NK-92 (cell line): ENCODE results near the gene SNRPE.
"Not testable (repeated sequence)": the region's sequence is repeated elsewhere in the genome, so short reads cannot be mapped to it uniquely, and the experiment has no call there.

Source experiments
- DNase-seq: peaks from one replicate; lab custom pipeline; 2025; ENCODE audit not compliant: unreplicated experiment; lab: John Stamatoyannopoulos, UW

SNRPE gene

DNA sequence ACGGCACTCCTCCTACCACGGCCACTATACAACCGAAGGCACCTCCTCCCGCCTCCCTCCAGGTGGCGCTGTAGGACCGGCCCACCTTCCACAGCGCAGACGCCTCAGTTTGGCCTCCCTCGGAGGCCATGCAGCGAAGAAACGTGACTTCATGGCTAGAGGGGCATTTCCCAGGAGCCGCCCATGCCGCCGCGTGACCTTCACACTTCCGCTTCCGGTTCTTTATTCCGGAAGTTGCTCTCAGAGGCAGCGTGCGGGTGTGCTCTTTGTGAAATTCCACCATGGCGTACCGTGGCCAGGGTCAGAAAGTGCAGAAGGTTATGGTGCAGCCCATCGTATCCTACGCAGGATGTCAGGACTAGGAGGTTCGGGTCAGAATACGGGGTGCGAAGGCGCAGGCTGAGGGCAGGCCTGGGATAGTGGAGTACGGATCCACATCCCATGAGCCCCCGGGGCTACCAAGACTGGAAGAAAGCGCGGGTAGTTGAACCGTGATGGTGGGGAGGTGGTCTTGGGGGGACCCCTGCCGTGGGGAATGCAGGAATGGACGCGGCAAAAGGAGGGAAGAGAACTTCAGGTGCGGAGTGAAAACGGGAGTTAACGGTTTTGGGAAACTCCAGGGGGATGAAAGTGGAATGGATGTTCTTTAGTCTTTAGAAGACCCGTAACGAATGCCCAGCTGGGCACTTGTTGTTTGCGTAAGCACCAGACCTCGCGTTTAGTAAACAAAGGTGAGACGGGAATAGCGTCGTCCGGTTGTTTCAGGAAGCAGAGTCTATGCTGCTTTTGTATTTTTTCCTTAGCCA is at the start of gene SNRPE:
SNRPE (plus strand) TSS at position 221 of the 806 bp plus-strand sequence; CDS start at position 282, 61 bp downstream.
- DNase-seq, result peak; percentile 79

DNA sequence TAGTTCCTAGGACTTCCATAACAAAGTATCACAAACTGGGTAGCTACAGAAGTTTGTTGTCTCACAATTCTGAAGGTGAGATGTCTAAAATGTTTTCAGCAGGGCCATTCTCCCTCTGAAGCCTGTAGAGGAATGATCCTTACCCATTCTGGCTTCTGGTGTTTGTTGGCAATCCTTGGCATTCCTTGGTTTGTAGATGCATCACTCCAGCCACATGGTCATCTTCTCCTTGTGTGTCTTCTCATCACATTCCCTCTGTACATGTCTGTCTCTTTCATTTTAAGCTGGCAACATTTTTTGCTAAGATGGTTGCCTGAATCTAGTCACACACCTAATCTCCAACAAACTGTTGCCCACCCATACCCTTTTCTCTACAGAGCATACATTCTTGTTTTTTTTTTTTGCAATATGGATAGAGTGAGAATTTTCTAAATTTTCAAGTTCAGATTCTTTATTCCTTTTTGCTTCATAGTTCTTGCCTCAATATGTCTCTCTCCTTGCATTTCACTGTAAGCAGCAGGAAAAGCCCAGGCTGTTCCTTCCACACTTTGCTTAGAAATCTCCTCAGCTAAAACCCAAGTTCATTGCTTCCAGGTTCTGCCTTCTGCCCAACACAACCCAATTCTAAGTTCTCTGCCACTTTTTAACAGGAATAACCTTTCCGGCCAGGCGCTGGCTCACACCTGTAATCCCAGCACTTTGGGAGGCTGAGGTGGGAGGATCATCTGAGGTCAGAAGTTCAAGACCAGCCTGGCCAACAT is 47.6 kb upstream of the SNRPE start:
- no peak for DNase-seq

DNA sequence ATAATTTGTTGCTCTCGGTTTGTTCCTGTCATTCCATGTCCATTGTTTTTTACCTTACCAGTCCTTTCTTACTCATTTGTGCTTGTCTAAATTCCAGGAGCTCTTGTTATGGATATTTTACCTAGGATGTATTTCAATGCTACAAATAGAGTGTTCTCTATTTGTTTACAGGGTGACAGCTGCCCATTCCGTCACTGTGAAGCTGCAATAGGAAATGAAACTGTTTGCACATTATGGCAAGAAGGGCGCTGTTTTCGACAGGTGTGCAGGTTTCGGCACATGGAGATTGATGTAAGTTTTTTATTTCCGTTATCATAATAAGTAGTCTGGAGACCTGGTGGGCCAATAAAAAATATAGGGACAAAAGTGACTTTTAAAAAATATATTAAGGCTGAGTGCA is 43.0 kb upstream of the SNRPE start:
- no peak for DNase-seq

DNA sequence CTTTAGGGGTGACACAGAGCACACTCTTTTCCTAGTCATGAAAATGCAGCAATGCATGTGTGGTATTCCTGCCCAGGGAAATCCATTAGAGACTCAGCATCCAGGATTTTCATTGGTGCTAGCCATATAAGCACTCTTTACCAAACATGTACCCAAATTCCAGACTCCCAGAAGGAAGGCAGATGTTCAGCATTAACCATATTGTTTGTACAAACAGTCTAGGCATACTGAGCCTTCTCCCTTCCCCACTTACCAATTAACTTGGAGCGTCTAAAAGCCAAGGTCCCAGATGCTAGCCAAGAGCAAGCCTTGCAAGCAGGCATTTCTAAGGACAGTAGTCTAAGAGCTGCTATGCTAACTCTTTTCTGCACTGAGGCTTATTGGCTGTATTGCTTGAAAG is 38.1 kb upstream of the SNRPE start:
- no peak for DNase-seq

DNA sequence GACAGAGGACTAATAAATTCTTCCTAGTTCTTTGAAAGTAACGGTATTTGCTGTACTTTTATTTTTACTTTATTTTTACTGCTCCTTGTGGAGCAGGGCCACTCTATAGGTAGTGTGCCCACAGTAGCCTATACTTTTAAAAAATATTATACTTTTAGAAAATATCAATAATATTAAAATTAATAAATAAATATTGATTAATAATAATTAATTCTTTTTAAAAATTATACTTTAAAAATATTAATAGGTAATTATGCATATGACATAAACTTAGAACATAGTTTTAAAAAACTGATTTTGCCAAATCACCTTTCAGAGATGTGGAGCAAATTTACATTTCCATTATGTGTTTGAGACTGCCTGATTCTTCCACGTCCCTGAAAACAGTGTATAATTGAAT is 35.2 kb upstream of the SNRPE start:
- DNase-seq, result no peak

DNA sequence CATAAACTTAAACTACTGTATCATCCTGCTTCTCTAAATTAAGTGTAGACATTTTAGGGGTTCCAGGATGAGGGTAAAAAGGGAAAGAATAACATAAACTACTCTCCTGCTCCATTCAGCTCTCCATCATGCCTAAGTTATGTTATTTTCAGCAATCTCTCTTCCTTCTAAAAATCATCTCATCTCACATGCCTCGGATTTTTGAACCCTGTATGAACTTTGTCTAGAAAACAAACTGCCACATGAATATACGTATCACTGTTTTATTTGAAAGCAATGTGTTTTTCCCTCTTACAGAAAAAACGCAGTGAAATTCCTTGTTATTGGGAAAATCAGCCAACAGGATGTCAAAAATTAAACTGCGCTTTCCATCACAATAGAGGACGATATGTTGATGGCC is 33.4 kb upstream of the SNRPE start:
- no peak for DNase-seq

DNA sequence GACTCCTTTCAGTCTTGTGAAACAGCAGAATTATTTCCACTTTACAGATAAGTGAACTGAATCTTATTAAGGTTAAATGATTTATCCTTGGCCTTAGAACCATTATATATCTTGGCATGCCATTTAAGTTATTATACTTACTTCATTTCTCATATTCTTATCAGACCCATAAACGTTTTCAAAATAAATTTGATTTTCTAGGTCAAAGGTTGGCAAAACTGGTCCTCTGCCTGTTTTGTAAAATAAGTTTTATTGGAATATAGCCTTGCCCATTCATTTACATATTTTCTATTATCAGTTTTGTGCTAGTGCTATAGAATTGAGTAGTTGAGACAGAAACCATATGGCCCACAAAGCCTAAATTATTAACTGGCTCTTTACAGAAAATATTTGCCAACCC is 32.9 kb upstream of the SNRPE start:
- DNase-seq, result no peak

DNA sequence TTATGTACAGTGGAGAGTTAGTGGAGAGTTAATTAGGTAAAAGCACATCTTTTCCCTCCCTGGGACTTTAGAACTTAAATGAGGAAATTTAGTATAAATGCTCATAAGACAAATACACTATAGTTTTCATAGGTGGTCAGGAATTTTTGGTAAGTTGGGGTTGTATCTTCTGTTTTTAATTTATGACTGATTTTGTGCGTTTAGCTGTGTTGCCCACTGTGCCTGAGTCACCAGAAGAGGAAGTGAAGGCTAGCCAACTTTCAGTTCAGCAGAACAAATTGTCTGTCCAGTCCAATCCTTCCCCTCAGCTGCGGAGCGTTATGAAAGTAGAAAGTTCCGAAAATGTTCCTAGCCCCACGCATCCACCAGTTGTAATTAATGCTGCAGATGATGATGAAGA is 32.2 kb upstream of the SNRPE start:
- DNase-seq, result not testable (repeated sequence)

DNA sequence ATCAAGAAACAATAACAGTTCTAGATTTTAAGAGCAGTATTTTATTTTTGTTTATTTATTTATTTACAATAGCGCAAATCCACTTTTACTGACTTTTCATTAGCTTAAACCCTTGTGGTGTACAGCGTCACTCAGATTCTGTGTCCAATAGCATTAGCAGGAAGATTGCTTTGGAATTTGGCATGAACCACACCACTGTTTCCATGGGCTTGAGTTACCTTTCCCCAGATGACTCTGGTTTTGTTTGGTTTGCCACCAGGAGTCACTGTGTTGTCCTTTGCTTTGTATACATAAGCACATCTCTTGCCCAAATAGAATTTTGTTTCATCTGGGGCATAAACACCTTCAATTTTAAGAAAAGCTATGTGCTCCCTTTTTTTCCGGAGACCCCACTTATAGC is 25.9 kb upstream of the SNRPE start:
- DNase-seq, result no peak

DNA sequence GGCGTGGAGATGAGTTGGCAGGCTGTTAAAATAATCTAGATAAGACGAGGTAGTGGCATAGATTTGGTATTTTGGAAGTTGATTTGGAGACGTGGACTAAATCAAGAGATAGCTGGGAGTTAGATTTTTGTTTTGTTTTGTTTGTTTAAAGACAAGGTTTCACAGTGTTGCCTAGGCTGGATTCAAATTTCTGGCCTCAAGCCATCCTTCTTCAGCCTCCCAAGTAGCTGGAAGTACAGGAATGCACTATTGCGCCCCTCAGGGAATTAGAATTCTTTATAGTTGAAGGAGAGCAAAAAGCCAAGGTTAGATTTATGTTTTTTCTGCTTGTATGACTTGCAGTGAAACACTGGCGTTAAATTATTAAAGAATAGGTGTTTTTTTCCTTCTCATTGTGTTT is 22.3 kb upstream of the SNRPE start:
- DNase-seq, result no peak

DNA sequence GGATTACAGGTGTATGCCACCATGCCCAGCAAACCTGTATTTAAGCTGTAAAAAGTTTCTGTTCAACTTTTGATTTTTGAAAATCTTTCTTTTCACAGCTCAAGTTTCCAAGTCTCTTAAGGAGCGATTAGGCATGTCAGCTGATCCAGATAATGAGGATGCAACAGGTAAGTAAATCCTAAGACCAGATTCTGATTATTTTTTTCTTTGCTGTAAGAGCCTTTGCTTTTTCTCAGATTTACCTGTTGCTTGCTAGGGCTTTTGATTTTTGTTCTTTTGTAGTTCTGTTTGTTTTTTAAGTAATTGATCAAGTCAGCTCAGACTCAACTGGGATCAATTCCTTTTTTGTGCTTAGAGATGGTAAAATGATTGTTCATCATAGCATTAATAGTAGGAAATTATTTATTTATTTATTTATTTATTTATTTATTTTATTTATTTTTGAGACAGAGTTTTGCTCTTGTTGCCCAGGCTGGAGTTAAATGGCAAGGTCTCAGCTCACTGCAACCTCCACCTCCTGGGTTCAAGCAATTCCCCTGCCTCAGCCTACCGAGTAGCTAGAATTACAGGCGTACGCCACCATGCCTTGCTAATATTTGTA is 21.1 kb upstream of the SNRPE start:
- DNase-seq, result no peak

DNA sequence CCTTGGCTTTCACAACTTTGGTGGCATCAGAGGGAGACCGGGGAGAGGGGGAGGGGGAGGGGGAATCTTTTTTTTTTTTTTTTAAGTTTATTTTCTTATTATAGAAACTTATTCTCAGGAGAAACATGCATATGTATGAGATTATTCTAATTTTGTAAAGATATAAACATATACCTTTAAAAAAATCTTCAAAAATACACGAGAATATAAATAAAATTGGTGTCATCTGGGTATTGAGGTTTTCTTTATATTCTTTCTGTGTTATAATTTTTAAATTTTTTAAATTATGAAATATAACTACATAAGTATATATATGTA is 18.9 kb upstream of the SNRPE start:
- DNase-seq, result no peak

DNA sequence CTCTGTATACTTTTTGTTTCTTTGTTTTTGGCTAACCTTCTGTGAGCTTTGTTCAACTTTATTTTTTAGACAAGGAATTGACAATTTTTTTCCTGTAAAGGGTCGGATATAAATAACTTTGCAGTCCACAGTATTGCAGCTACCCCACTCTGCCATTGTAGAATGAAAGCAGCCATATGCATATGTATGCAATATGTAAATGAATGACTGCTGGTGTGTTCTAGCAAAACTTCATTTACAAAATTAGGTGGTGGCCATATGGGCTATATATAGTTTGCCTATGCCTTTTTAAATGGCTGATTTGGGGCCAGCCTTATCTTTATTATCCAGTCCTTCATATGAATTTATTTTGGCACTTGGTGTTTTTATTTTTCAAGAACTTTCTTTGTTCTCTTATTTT is 18.0 kb upstream of the SNRPE start:
- DNase-seq, result no peak

DNA sequence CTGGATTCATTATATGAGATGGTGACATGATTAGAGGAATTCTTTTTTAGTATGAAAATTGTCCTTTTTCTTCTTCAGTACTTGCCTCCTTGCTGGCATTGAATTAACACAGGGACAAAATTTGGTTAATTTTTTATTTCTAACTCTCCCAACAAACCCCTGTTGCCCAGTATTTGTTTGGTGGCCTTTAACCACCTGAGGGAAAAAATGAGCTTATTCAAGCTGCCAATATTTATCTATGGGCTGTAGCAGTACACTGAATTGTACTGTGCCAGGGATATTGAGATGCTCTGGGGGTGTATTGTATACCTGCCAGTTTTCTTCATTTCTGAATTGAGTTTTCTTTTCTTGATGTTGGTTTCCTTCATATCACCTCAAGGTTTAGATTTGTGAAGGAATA is 8.3 kb upstream of the SNRPE start:
- not testable (repeated sequence) for DNase-seq

DNA sequence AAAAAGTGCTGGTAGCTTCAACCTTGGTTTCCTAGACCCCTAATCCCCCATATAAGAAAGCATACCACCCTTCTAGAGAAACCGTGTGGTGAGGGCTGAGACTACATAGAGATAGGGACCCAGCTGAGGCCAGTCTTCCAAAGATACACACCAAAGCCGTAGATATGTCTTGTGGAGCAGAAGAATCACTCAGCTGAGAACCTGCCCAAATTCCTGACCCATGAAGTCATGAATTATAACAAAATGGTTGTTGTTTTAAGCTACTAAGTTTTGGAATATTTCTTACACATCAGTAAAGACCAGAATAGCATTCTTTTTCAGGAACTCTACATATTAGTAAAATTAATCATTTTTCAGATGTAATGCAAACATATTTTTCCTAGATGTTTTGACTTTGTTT is 3.3 kb upstream of the SNRPE start:
- DNase-seq, result no peak

DNA sequence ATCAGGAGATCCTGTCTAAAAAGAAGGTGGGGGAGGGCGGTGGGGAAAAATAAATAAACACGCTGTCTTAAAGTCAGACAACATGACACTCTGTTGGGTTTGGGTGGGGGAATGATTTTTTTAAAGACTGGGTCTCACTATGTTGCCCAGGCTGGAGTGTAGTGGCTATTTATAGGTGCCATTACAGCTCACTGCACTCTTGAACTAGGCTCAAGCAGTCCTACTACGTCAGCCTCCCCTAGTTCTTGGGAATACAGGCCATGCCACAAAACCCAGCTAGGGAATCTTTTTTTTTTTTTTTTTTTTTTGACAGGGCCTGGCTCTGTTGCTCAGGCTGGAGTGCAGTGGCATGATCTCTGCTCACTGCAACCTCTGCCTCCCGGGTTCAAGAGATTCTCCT is 2.4 kb upstream of the SNRPE start:
- DNase-seq, result no peak

DNA sequence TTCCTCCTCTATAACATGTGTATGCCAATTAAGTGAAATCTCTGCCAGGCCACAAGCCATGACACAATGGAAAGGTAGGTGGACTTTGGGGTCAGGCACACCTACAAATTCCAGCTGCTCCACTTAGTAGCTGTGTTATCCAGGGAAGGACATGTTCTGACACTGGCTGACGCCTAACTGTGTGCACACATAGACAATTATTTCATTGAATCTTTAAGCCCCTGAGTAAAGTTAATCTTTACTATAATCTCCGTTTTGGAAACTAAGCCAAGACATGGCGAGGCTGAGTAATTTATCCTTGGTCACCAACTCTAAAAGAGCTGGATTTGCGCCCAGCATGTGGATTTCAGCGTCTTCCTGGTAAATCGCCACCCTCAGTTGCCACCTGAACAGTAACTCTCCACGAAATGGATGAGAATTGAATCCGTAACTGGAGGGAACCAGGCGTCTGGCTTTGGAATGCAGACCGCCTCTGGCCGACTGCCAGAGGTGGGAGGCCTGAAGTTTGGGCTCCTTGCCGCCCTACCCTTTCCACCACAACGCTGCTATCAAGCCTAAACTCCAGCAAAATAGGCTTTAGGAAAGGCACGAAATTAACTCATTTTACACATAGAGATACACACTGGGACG is 888 bp upstream of the SNRPE start:
- DNase-seq, result no peak

DNA sequence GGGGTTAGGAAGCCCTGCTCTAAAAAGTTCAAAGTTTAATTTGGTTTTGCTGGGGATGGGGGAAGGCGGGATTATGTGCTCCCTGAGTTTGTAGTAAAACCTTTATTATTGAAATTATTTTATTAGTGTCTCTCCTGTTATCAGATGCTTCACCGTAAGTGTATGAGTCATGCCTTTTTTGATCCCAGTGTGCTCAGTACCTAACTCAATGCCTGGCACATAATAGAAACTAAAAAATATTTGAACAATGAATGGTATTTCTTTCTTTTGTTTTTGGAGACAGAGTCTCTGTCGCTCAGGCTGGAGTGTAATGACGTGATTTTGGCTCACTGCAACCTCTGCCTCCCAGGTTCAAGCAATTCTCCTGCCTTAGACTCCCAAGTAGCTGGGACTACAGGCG is 6.4 kb downstream of the SNRPE start:
- DNase-seq, result no peak

DNA sequence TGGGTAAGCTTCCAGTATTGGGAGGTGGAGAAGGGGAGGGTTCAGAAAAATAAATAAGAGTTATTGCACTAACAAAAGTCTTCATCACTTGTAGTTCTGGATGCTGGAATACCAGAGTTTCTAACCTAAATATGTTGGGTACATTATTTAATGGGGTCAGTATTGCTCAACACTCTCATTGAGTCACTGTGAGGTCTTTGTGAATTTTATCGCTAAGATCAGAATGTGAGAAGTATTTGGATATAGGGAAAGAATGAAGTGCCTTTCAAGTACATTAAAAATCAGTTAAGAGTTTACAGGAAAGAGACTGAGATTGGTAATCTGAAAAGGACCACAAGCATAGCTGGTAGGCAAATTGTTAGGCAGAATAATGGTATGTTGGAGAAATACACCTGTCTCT is 8.8 kb downstream of the SNRPE start:
- DNase-seq, result no peak

DNA sequence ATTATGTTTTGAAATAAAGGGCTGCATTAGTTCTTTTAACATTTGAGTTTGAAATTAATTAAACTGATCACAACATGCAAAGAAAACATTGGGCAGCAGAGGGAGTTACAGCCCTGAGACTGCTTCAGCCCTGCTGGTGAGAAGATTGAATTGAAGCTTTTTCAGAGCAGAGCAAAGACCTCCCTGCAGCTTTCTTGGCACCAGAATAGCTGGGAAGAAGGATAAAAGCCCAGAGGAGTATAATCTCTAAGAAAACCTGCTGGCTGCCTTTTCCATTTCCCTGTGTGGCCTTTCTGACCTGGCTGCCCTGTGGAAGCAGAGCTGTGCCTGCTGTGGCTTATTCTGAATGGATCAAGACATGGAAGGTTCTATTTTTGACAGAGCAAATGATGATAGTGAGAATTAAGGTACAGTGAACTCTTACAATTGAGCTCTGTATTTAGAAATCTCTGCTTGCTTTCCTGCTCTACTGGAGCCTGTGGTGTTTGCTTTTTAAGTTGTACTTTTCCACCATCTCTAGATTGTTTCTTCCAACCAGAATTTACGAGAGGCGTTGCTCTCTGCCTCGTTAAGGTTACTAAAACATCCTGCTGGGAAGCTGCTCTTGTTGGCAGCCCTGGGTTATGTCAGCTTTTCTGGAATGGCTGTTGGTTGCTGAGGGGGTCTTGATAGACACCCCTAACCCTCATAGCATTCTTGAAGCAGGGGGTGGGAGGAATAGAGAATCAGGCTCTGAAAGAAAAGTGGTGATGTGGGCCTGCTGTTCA is 9.9 kb downstream of the SNRPE start:
- no peak for DNase-seq

DNA sequence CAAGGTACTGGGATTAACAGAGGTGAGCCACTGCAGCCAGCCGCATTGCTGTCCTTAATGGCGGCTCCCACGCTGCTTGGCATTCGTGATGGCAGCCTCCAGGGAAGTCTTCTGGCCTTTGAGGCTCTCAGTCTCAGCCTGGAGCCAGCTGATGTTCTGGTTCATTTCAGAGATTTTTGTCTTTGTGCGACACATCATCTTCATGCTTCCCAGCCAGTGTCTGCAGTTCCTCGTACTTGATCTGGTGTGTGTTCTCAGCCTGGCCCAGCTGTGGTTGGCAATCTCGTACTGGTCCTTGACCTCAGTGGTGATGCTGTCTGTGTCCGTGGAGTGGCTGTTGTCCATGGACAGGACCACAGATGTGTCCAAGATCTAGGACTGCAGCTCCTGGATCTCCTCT is 11.7 kb downstream of the SNRPE start:
- no peak for DNase-seq
